Kidney (tissue), 14 donors: ENCODE data around the gene C10orf95. TPM values are rescaled to one million over a fixed set of nuclear protein-coding genes. Genes with fewer than 3 reads are reported as not detected.

Source experiments
- DNase-seq, 5 donors: peaks; one replicate each; pipeline ENCODE4 v3.0.0-alpha.2; 2013 to 2020
- FAIRE-seq: peaks from 2 replicates; lab custom pipeline; 2012; peaks lifted over from hg19 to GRCh38; lab: Jason Lieb, UNC
- H3K27ac ChIP-seq, 2 donors: one replicate each; pipeline ENCODE4 v1.7.0; 2013; ENCODE audit warnings: low read depth in 2 of 2, low read length in 2 of 2, inconsistent platforms in 1 of 2
- H3K27me3 ChIP-seq: one replicate; pipeline ENCODE4 v1.7.1; 2013; ENCODE audit warnings: low read length, inconsistent platforms; ENCODE audit not compliant: control insufficient read depth, insufficient read depth
- H3K36me3 ChIP-seq, 3 donors: one replicate each; pipeline versions ENCODE4 v1.7.0 to v1.7.1; 2013; ENCODE audit warnings: low read length in 3 of 3, control low read depth in 1 of 3, inconsistent platforms in 1 of 3; ENCODE audit not compliant: insufficient read depth in 3 of 3, control insufficient read depth in 2 of 3
- H3K4me1 ChIP-seq, 3 donors: one replicate each; pipeline versions ENCODE4 v1.7.0 to v1.7.1; 2013; ENCODE audit warnings: low read length in 3 of 3, inconsistent platforms in 1 of 3, low read depth in 1 of 3; ENCODE audit not compliant: control insufficient read depth in 2 of 3, insufficient read depth in 2 of 3
- H3K4me3 ChIP-seq, 3 donors: one replicate each; pipeline versions ENCODE4 v1.7.0 to v1.8.1; 2013; ENCODE audit warnings: low read length in 3 of 3, control low read depth in 1 of 3, inconsistent platforms in 1 of 3
- H3K9ac ChIP-seq, 3 donors: one replicate each; pipeline versions ENCODE4 v1.7.0 to v1.7.1; 2013; ENCODE audit warnings: low read length in 3 of 3, control low read depth in 1 of 3, inconsistent platforms in 1 of 3
- H3K9me3 ChIP-seq, 3 donors: one replicate each; pipeline versions ENCODE4 v1.7.0 to v1.7.1; 2013; ENCODE audit warnings: low read length in 3 of 3, control low read depth in 1 of 3, inconsistent platforms in 1 of 3; ENCODE audit not compliant: control insufficient read depth in 2 of 3, insufficient read depth in 1 of 3
- CTCF ChIP-seq: IDR thresholded peaks from 3 replicates; pipeline ENCODE4 v1.5.1; 2012; ENCODE audit warnings: mild to moderate bottlenecking, moderate library complexity, borderline replicate concordance; ENCODE audit not compliant: insufficient read depth; ENCODE audit errors: extremely low read depth
- intact Hi-C: fragments of 100-400 bp; cut with DNase I; formaldehyde crosslinking; loops from one replicate; pipeline ENCODE4 v1.11.1; 2022
- polyA plus RNA-seq: library from polyadenylated mRNA; stranded (reverse); fragments of 350-450 nt; fragmentation: Illumina TruSeq; extraction: RNeasy Lipid Tissue Mini Kit (QIAGEN cat#74804); gene quantifications from one replicate; pipeline ENCODE4 v1.2.3, GENCODE V29; 2014; ENCODE audit warnings: low read depth, low replicate concordance; ENCODE audit not compliant: insufficient read depth
- total RNA-seq: library from RNA; stranded (reverse); fragmentation: NEBNext Ultra II Directional; extraction: Animal tissue kit (Norgen Biotek cat#: 25700); gene quantifications from one replicate; pipeline ENCODE4 v1.2.1, GENCODE V29; 2021
- donor health status: control.
- donor health status: control.
- donor health status: control.
- donor health status: control.
- donor health status: control.
- donor health status: DM: yes; HTN: yes; CAD: no.
- donor health status: Normal renal cell carcinoma (clear cell type).

The C10orf95 gene
- total and polyA plus RNA-seq, 2 donors from 2014 or later = 0.62 to 2.7 TPM

DNA sequence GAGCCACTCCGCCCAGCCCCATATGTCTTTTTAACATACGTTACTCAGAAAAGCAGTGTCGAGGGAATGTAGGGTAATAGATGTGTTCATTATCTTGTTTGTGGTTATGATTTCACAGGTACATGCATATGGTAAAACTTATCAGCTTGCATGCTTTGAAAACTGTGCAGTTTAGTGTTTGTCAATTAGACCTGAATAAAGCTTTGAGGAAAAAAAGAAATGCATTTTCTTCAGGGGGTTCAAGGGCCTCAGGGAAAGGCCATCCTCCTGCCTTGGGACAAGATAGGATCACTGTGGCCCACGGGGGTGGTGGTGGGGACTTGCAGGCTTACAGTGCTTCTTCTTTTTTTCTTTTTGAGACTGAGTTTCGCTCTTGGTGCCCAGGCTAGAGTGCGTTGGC, 16.0 kb upstream of the C10orf95 start:
- no peak for FAIRE-seq
- no peak for DNase-seq
- H3K9me3 ChIP-seq = no peaks in the 10 kb centered on the region
- H3K36me3 ChIP-seq = no peaks in the 10 kb centered on the region
- TF ChIP-seq CTCF = no peak
- H3K27ac ChIP-seq = no peak overlapping the region
- H3K4me3 ChIP-seq = no peak overlapping the region
- H3K9ac ChIP-seq = no peak overlapping the region
- intact Hi-C loops = no loop called here
- no peaks in the 10 kb centered on the region for H3K27me3 ChIP-seq
- H3K4me1 ChIP-seq = no peaks in the 10 kb centered on the region

DNA sequence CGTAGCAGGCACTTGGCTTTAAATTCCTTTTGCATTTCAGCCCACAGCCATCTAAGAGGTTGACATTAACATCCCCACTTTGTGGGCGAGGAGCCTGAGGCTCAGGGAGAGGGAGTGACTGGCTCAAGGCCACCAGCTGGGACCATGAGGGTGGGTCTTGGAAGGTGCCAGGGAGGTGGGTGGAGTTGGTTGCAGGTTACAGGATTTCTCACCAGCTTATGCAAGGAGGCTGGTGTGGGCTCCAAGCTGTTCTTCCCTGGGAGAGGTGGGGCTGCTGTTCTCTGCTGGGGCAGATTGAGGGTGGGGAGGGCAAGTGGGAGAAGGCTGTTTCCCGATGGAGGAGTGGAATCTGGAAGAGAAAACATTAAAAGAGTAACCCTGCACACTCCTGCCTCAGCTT, 14.1 kb upstream of the C10orf95 start:
- DNase-seq = no peak
- intact Hi-C loops = no loop called here
- H3K27ac ChIP-seq = no peak overlapping the region
- no peak overlapping the region for H3K9ac ChIP-seq
- no peaks in the 10 kb centered on the region for H3K27me3 ChIP-seq
- H3K36me3 ChIP-seq = no peaks in the 10 kb centered on the region
- no peak for FAIRE-seq
- H3K9me3 ChIP-seq = no peaks in the 10 kb centered on the region
- peaks cover 0 to 4% (median 0%) of the 10 kb centered on the region in 3 donors for H3K4me1 ChIP-seq
- H3K4me3 ChIP-seq = no peak overlapping the region
- no peak for TF ChIP-seq CTCF

- FAIRE-seq = no peak
- DNase-seq = no peak
- Histone ChIP-seq H3K36me3 (no peaks in the 10 kb centered on the region), H3K4me1 (peaks cover 0 to 4% (median 0%) of the 10 kb centered on the region in 3 donors), H3K27ac (no peak overlapping the region), H3K4me3 (no peak overlapping the region), H3K9ac (no peak overlapping the region), H3K27me3 (no peaks in the 10 kb centered on the region), H3K9me3 (no peaks in the 10 kb centered on the region)
- intact Hi-C loops = no loop called here
- no peak for TF ChIP-seq CTCF
Observed at GRCh38 chr10:102463983-102464382, 12.6 kb upstream of the C10orf95 start.

DNA sequence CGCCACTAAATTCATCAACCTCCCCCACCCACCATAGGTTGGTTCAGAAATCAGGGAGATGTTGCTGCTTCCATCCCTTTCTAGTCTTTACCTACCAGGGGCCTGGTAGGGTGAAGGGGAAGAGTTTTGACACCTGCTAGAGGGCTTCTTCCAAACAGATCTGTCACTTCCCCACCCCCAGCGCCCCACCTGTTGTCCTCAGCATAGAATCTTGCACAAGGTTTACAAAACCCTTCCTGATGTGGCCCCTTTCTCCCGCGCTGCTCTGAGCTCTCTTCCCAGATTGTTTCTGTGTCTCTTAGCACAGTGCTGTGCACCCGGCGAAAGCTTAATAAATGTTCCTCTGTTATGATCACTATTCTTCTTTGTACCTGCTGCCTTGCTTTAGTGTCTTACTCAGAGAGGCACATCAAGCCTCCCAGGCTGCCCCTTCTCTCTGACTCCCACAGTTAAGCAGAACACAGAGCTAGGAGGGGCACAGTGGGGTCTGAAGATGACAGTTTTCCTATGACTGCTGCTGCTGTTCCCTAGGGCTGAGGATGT, 11.2 kb upstream of the C10orf95 start:
- H3K4me3 ChIP-seq = no peak overlapping the region
- H3K36me3 ChIP-seq = no peaks in the 10 kb centered on the region
- TF ChIP-seq CTCF = no peak
- DNase-seq = no peak
- no peaks in the 10 kb centered on the region for H3K9me3 ChIP-seq
- FAIRE-seq = no peak
- H3K27me3 ChIP-seq = no peaks in the 10 kb centered on the region
- H3K27ac ChIP-seq = no peak overlapping the region
- H3K9ac ChIP-seq = no peak overlapping the region
- peaks cover 0 to 4% (median 0%) of the 10 kb centered on the region in 3 donors for H3K4me1 ChIP-seq
- intact Hi-C loops = no loop called here
